Muscle layer of duodenum (tissue), 2 donors: ENCODE results near the gene PRDX5.
"Not testable (repeated sequence)": the region's sequence is repeated elsewhere in the genome, so short reads cannot be mapped to it uniquely, and the experiment has no call there.

Experiments
- H3K27ac ChIP-seq: one replicate; pipeline ENCODE4 v1.7.0; 2013; ENCODE audit warnings: mild to moderate bottlenecking, low read length
- H3K27me3 ChIP-seq: one replicate; pipeline ENCODE4 v1.7.0; 2013; ENCODE audit warnings: low read depth, mild to moderate bottlenecking, control low read depth, low read length
- H3K36me3 ChIP-seq, 2 donors: one replicate each; pipeline ENCODE4 v1.7.0; 2013; ENCODE audit warnings: low read length in 2 of 2, control low read depth in 1 of 2, mild to moderate bottlenecking in 1 of 2; ENCODE audit not compliant: insufficient read depth in 2 of 2, control insufficient read depth in 1 of 2
- H3K4me1 ChIP-seq, 2 donors: one replicate each; pipeline ENCODE4 v1.7.0; 2013; ENCODE audit warnings: low read length in 2 of 2, mild to moderate bottlenecking in 2 of 2, control low read depth in 1 of 2, moderate library complexity in 1 of 2; ENCODE audit not compliant: insufficient read depth in 2 of 2, control insufficient read depth in 1 of 2
- H3K4me3 ChIP-seq, 2 donors: one replicate each; pipeline ENCODE4 v1.7.0; 2013; ENCODE audit warnings: low read length in 2 of 2, low read depth in 1 of 2, mild to moderate bottlenecking in 1 of 2
- H3K9me3 ChIP-seq, 2 donors: one replicate each; pipeline ENCODE4 v1.7.0; 2013; ENCODE audit warnings: low read length in 2 of 2, control low read depth in 1 of 2, mild to moderate bottlenecking in 1 of 2; ENCODE audit not compliant: control insufficient read depth in 1 of 2
- donor health status: healthy.

Gene PRDX5

GRCh38 chr11:64322925-64323260 lies 5.0 kb downstream of the PRDX5 start:
- no peak overlapping the region for H3K4me3 ChIP-seq
- H3K27me3 ChIP-seq, result no peaks in the 10 kb centered on the region
- H3K27ac ChIP-seq, result no peak overlapping the region
- peaks cover 0 to 10% of the 10 kb centered on the region in 2 donors for H3K4me1 ChIP-seq
- peaks cover 4 to 22% of the 10 kb centered on the region in 2 donors for H3K36me3 ChIP-seq
- no peaks in the 10 kb centered on the region for H3K9me3 ChIP-seq

GRCh38 chr11:64323373-64323772 lies 5.5 kb downstream of the PRDX5 start:
- Histone ChIP-seq H3K27me3 (no peaks in the 10 kb centered on the region), H3K36me3 (peaks cover 4 to 22% of the 10 kb centered on the region in 2 donors), H3K9me3 (no peaks in the 10 kb centered on the region), H3K4me3 (no peak overlapping the region), H3K27ac (no peak overlapping the region), H3K4me1 (peaks cover 0 to 10% of the 10 kb centered on the region in 2 donors)

DNA sequence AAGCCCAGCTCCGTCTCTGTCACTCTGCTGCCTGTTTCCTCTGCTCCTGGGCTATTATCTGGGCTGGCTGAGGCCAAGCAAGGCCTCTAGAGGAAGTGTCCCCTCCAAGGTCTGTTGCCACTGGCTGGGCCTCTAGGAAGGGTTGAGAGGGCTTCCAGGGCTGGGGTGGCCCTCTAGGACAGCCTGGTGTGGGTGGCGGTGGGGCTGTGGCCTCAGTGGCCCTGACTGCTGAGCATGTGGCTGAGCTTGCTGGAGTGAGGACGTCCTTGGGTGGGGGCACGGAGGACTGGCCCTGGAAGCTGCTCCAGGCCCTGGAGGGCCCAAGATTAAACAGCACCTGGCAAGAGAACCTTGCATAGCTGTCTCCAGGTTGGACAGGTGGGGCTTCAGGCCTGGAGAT lies 6.1 kb downstream of the PRDX5 start:
- H3K27ac ChIP-seq, H3K4me1 ChIP-seq, H3K4me3 ChIP-seq, H3K27me3 ChIP-seq, H3K9me3 ChIP-seq: not testable (repeated sequence)
- H3K36me3 ChIP-seq, result peaks cover 4 to 22% of the 10 kb centered on the region in 2 donors

DNA sequence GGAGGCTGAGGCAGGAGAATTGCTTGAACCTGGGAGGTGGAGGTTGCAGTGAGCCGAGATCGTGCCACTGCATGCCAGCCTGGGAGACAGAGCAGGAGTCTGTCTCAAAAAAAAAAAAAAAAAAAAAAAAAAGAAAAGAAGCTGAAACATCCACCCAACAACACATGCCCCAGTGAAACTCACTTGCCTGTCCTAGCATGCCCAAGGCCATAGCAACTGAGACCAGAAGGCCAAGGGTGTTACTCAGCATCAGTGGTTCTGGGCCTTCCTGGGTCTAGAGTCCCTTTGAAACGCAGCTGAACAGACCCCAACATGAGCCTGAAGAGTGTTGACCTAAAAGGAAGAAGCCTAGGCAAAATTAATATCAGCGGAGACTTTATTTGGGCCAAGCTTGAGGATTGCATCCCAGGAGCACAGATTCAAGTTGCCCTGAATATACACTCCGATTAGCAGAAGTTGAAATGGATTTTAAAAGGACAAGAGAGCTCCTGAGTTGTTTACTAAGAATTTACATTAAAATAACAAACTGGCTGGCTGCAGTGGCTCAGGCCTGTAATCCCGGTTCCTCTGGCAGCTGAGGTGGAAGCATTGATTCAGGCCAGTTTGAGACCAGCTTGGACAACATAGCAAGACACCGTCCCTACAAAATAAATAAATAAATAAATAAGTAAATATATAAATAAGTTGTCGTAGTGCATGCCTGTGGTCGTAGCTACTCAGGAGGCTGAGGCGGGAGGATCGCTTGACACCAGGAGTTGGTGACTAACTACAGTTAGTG lies 7.0 kb downstream of the PRDX5 start:
- no peaks in the 10 kb centered on the region for H3K4me1 ChIP-seq
- H3K9me3 ChIP-seq, result no peaks in the 10 kb centered on the region
- no peak overlapping the region for H3K27ac ChIP-seq
- H3K4me3 ChIP-seq, result no peak overlapping the region
- H3K27me3 ChIP-seq, result no peaks in the 10 kb centered on the region
- peaks cover 4 to 22% of the 10 kb centered on the region in 2 donors for H3K36me3 ChIP-seq

GRCh38 chr11:64327375-64327774 lies 9.5 kb downstream of the PRDX5 start:
- Histone ChIP-seq H3K4me1 (peaks cover 0 to 8% of the 10 kb centered on the region in 2 donors), H3K4me3 (no peak overlapping the region), H3K27ac (no peak overlapping the region), H3K36me3 (peaks cover 1 to 9% of the 10 kb centered on the region in 2 donors), H3K9me3 (no peaks in the 10 kb centered on the region), H3K27me3 (no peaks in the 10 kb centered on the region)

- Histone ChIP-seq H3K4me1 (peaks cover 0 to 8% of the 10 kb centered on the region in 2 donors), H3K27me3 (no peaks in the 10 kb centered on the region), H3K27ac (no peak overlapping the region), H3K4me3 (no peak overlapping the region), H3K36me3 (peaks cover 0 to 3% of the 10 kb centered on the region in 2 donors), H3K9me3 (no peaks in the 10 kb centered on the region)
These were observed 10.1 kb downstream of the PRDX5 start for GRCh38 chr11:64327993-64328392.

DNA sequence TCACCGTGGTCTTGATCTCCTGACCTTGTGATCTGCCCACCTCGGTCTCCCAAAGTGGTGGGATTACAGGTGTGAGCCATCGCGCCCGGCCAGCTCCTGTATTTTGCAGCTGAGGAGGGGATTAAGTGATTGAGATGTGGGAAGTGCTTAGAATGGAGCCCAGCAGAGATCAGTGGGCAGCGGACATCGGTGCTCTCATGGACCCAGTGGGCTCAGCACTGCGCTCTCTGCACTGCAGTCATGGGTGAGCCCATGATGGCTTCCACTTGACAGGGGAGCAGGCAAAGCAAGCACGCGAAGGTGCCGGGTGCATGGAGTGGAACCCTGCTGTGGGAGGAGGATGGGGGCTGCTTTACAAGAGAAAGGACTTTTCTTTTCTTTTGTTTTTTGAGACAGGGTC lies 13.0 kb downstream of the PRDX5 start:
- Histone ChIP-seq H3K4me1 (peaks cover 0 to 8% of the 10 kb centered on the region in 2 donors), H3K36me3 (no peaks in the 10 kb centered on the region), H3K27ac (no peak overlapping the region)

DNA sequence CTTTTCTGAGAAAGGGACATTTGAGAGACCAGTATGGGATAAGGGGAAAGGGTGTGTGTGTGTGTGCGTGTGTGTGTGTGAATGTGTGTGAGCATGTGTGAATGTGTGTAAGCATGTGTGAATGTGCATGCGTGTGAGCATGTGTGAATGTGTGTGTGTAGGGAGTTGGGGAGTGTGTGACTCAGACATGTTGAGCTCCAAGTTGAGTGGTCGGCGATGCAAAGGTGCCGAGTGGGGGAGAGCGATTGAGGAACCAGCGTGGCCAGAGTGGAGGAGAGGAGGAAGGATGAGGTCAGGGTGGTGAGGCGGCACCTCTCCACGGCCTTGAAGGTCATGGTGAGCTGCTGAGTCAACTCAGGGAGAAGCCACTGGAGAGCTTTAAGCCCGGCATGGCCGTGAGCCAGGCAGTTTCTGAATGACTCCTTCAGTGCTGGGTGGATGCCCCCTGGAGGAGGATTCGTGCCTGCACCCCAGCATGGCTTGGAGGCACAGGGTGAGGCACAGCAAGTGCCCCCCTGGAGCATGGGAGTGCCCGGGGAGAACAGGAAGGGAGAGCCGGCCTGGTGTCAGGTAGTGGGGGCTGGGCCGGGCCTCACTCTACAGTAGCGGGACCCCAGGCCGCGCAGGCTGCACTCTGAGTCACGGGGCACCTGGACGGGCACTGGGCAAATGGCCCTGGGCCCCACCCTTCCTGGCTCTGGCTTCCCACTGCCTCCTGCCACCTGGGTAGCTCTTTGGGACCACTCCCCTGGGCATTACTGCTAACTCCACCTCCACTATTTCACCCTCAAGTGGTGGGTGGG lies 13.8 kb downstream of the PRDX5 start:
- Histone ChIP-seq H3K27me3 (no peaks in the 10 kb centered on the region), H3K9me3 (no peaks in the 10 kb centered on the region), H3K4me3 (no peak overlapping the region)

More for the DNA sequence above, 13.0 kb downstream of the PRDX5 start:
- no peak overlapping the region for H3K4me3 ChIP-seq
- H3K27me3 ChIP-seq, result no peaks in the 10 kb centered on the region
- H3K9me3 ChIP-seq, result no peaks in the 10 kb centered on the region

GRCh38 chr11:64333556-64333955 lies 15.6 kb downstream of the PRDX5 start:
- Histone ChIP-seq H3K4me3 (no peak overlapping the region), H3K9me3 (no peaks in the 10 kb centered on the region), H3K4me1 (peaks cover 0 to 8% of the 10 kb centered on the region in 2 donors), H3K27ac (no peak overlapping the region), H3K36me3 (no peaks in the 10 kb centered on the region), H3K27me3 (no peaks in the 10 kb centered on the region)

More for the DNA sequence above, 13.8 kb downstream of the PRDX5 start:
- H3K4me1 ChIP-seq, result peaks cover 0 to 8% of the 10 kb centered on the region in 2 donors
- H3K27ac ChIP-seq, result no peak overlapping the region
- H3K36me3 ChIP-seq, result no peaks in the 10 kb centered on the region

DNA sequence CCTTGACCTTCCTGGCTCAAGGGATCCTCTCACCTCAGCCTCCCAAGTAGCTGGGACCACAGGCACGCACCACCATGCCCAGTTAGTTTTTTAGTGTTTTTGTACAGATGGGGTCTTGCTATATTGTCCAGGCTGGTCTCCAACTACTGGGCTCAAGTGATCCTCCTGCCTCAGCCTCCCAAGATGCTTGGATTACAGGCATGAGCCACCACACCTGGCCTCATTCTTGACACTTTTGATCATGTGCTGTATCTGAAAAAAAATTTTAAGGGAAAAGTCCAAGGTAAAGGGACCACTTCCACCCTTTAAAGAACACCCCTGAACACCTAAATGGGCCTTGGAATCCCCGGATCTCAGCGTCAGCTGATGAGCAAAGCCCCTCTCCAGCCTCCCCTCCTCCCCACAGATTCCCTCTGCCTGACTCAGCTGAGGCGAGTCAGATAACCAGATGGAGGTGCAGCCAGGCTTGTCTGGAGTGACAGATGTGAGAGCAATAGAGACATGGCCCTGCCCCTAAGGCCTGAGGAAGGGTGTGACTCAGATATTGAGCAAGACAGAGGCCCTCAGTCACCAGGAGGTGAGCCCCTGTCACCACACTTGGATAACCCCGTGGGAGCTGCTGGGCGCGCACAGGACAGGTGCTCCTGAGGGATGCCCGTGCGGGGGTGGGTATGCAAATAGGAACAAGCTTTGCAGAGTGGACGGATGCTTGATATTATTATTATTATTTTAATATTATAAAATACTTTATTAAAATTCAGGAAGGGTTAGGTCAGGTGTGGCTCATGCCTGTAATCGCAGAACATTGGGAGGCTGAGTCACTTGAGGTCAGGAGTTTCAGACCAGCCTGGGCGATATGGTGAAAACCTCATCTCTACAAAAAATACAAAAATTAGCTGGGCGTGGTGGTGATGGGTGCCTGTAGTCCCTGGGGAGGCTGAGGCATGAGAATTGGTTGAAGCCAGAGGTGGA lies 17.1 kb downstream of the PRDX5 start:
- Histone ChIP-seq H3K4me1 (peaks cover 0 to 8% of the 10 kb centered on the region in 2 donors), H3K36me3 (no peaks in the 10 kb centered on the region), H3K4me3 (no peak overlapping the region), H3K9me3 (no peaks in the 10 kb centered on the region), H3K27me3 (no peaks in the 10 kb centered on the region), H3K27ac (no peak overlapping the region)
